K562 (cell line): ENCODE data around the gene MATR3. TPM values are rescaled to one million over a fixed set of nuclear protein-coding genes. Genes with fewer than 3 reads are reported as not detected.
A peak's percentile ranks its signal among the peaks of the same experiment; 100 is the strongest.

Experiments
- BDP1 ChIP-seq: IDR thresholded peaks from 3 replicates; pipeline ENCODE4 v1.6.1; 2011; ENCODE audit not compliant: insufficient read length, insufficient read depth
- CCAR2 ChIP-seq: fragments of 200-400 bp; formaldehyde crosslinking; IDR thresholded peaks from 2 replicates; pipeline ENCODE4 v1.6.1; 2017; ENCODE audit warnings: mild to moderate bottlenecking, low read depth, low read length
- CCNT2 ChIP-seq: IDR thresholded peaks from 2 replicates; pipeline ENCODE4 v1.6.1; 2011; ENCODE audit warnings: borderline replicate concordance, low read depth, mild to moderate bottlenecking, moderate library complexity, mixed read lengths, low read length; ENCODE audit not compliant: insufficient read length; ENCODE audit errors: extremely low read depth
- FOXK1 ChIP-seq: sonication (generic); formaldehyde crosslinking; IDR thresholded peaks from 2 replicates; pipeline ENCODE4 v1.8.0; 2022; ENCODE audit warnings: missing genetic modification reagents, mild to moderate bottlenecking, borderline replicate concordance
- GTF2E2 ChIP-seq: fragments of 200-800 bp; sonication (Bioruptor generic); IDR thresholded peaks from 2 replicates; pipeline ENCODE4 v1.6.1; 2016; ENCODE audit warnings: missing genetic modification characterization, missing compliant biosample characterization
- HES1 ChIP-seq: fragments of 450-650 bp; IDR thresholded peaks from 2 replicates; pipeline ENCODE4 v1.6.1; 2016; ENCODE audit warnings: low read depth, mild to moderate bottlenecking, moderate library complexity
- HIVEP1 ChIP-seq: fragments of 250-450 bp; sonication (Bioruptor Pico); IDR thresholded peaks from 2 replicates; pipeline ENCODE4 v1.4.0; 2020; ENCODE audit warnings: mild to moderate bottlenecking
- LEF1 ChIP-seq: fragments of 450-650 bp; IDR thresholded peaks from 2 replicates; pipeline ENCODE4 v1.6.1; 2016; ENCODE audit warnings: mild to moderate bottlenecking
- NFATC3 ChIP-seq: fragments of 450-650 bp; IDR thresholded peaks from 2 replicates; pipeline ENCODE4 v1.6.1; 2017; ENCODE audit warnings: mild to moderate bottlenecking
- PATZ1 ChIP-seq: fragments of 250-450 bp; sonication (Bioruptor Pico); IDR thresholded peaks from 2 replicates; pipeline ENCODE4 v1.5.0; 2020; ENCODE audit warnings: mild to moderate bottlenecking, borderline replicate concordance
- PHB2 ChIP-seq: fragments of 450-650 bp; IDR thresholded peaks from 2 replicates; pipeline ENCODE4 v1.6.1; 2017; ENCODE audit warnings: low read depth
- POLR3G ChIP-seq: IDR thresholded peaks from 2 replicates; pipeline ENCODE4 v1.6.1; 2011; ENCODE audit not compliant: insufficient read length, insufficient replicate concordance; ENCODE audit errors: extremely low read depth
- PTTG1 ChIP-seq: fragments of 450-650 bp; IDR thresholded peaks from 2 replicates; pipeline ENCODE4 v1.6.1; 2016; ENCODE audit warnings: low read depth, mild to moderate bottlenecking, missing genetic modification characterization, missing compliant biosample characterization
- RBM15 ChIP-seq: fragments of 200-400 bp; formaldehyde crosslinking; IDR thresholded peaks from 2 replicates; pipeline ENCODE4 v1.6.1; 2018; ENCODE audit warnings: mild to moderate bottlenecking, low read length, moderate library complexity; ENCODE audit not compliant: insufficient read depth
- SMARCA4 ChIP-seq: fragments of 450-650 bp; IDR thresholded peaks from 2 replicates; pipeline ENCODE4 v1.6.1; 2016
- SNRNP70 ChIP-seq: fragments of 200-400 bp; formaldehyde crosslinking; optimal IDR thresholded peaks from 2 replicates; pipeline ENCODE3; 2017; ENCODE audit warnings: low read depth, low read length
- SPI1 ChIP-seq: IDR thresholded peaks from 2 replicates; pipeline ENCODE4 v1.6.1; 2011; ENCODE audit warnings: low read depth, low read length, control low read depth, borderline replicate concordance
- TCFL5 ChIP-seq: fragments of 250-450 bp; sonication (Bioruptor Pico); conservative IDR thresholded peaks from 2 replicates; pipeline ENCODE4 v1.6.1; 2021; ENCODE audit warnings: mild to moderate bottlenecking, moderate library complexity, matching md5 sums
- USF2 ChIP-seq: sonication (generic); formaldehyde crosslinking; IDR thresholded peaks from 2 replicates; pipeline ENCODE4 v1.5.0; 2020; ENCODE audit warnings: missing genetic modification reagents
- VEZF1 ChIP-seq: fragments of 200-800 bp; sonication (Bioruptor generic); IDR thresholded peaks from 2 replicates; pipeline ENCODE4 v1.6.1; 2017; ENCODE audit warnings: missing genetic modification characterization, missing compliant biosample characterization
- ZNF212 ChIP-seq: fragments of 450-650 bp; formaldehyde crosslinking; IDR thresholded peaks from 2 replicates; pipeline ENCODE4 v1.4.0; 2020; ENCODE audit warnings: mild to moderate bottlenecking
- ZNF77 ChIP-seq: fragments of 250-450 bp; sonication (Bioruptor Pico); IDR thresholded peaks from 2 replicates; pipeline ENCODE4 v1.5.0; 2020
- ZNF780A ChIP-seq: fragments of 250-450 bp; sonication (Bioruptor Pico); IDR thresholded peaks from 2 replicates; pipeline ENCODE4 v1.5.0; 2021; ENCODE audit warnings: mild to moderate bottlenecking
- ZSCAN29 ChIP-seq: fragments of 450-650 bp; IDR thresholded peaks from 2 replicates; pipeline ENCODE4 v1.6.1; 2017
- polyA plus RNA-seq, 8 experiments: library from polyadenylated mRNA; depleted of rRNA in 4 of 8; stranded (reverse) in 5 of 8; unstranded in 3 of 8; fragments of >200 nt; fragmentation: Nextera tagmentation in 2 of 8; fragmentation: Illumina TruSeq in 1 of 8; extraction: Ambion mirVana in 2 of 8; extraction: Trizol in 1 of 8; gene quantifications; 2 replicates each; pipeline versions ENCODE4 v1.2.1 to v1.2.3, GENCODE V29; 2011 to 2014; ENCODE audit warnings: inconsistent platforms in 1 of 8, missing spikeins in 1 of 8
- total RNA-seq, 7 experiments: library from RNA; depleted of rRNA in 6 of 7; stranded (reverse); fragments of >200 nt in 6 of 7; fragmentation: Illumina TruSeq in 2 of 7; extraction: Trizol in 2 of 7; gene quantifications; 2 replicates each; pipeline versions ENCODE4 v1.2.1 to v1.2.3, GENCODE V29; 2011 to 2021; ENCODE audit warnings: low replicate concordance in 1 of 7

MATR3 gene
- total and polyA plus RNA-seq, 9 of the 15 experiments (the other 6 are each of a cell fraction or from before 2014, with no cell fraction given): 150 to 425 (median 263) TPM

- TF ChIP-seq VEZF1 (CRISPR knock-in tag): peak; percentile 87
- no peak for TF ChIP-seq CCAR2
- TF ChIP-seq NFATC3: no peak
- TF ChIP-seq SNRNP70: no peak
- TF ChIP-seq USF2 (CRISPR knock-in tag): peak; percentile 76
- TF ChIP-seq PTTG1: no peak
- no peak for TF ChIP-seq RBM15
- peak; percentile 89 for TF ChIP-seq SPI1
- peak; percentile 28; the same call in 1 of the 2 replicates for TF ChIP-seq LEF1
- no peak; the same call in 1 of the 2 replicates for TF ChIP-seq HES1
- TF ChIP-seq ZSCAN29: no peak
- TF ChIP-seq PATZ1 (CRISPR knock-in tag): no peak
- no peak for TF ChIP-seq ZNF780A
- no peak for TF ChIP-seq TCFL5
- no peak for TF ChIP-seq ZNF77 (CRISPR knock-in tag)
- no peak for TF ChIP-seq ZNF212 (CRISPR knock-in tag)
- TF ChIP-seq BDP1: no peak
- peak; percentile 71; the same call in 1 of the 2 replicates for TF ChIP-seq GTF2E2 (tag)
- no peak for TF ChIP-seq PHB2
- peak; percentile 64; the same call in 1 of the 2 replicates for TF ChIP-seq FOXK1 (CRISPR knock-in tag)
- TF ChIP-seq SMARCA4: no peak; the same call in 1 of the 2 replicates
- peak; percentile 74 for TF ChIP-seq CCNT2
- no peak for TF ChIP-seq POLR3G
- no peak for TF ChIP-seq HIVEP1 (CRISPR knock-in tag)
Measured at GRCh38 chr5:139341689-139342422, 48.3 kb downstream of the MATR3 start, which contains the start of gene PAIP2 (continued).
